ENCODE results near the gene TRIM52.

TRIM52 gene

DNA sequence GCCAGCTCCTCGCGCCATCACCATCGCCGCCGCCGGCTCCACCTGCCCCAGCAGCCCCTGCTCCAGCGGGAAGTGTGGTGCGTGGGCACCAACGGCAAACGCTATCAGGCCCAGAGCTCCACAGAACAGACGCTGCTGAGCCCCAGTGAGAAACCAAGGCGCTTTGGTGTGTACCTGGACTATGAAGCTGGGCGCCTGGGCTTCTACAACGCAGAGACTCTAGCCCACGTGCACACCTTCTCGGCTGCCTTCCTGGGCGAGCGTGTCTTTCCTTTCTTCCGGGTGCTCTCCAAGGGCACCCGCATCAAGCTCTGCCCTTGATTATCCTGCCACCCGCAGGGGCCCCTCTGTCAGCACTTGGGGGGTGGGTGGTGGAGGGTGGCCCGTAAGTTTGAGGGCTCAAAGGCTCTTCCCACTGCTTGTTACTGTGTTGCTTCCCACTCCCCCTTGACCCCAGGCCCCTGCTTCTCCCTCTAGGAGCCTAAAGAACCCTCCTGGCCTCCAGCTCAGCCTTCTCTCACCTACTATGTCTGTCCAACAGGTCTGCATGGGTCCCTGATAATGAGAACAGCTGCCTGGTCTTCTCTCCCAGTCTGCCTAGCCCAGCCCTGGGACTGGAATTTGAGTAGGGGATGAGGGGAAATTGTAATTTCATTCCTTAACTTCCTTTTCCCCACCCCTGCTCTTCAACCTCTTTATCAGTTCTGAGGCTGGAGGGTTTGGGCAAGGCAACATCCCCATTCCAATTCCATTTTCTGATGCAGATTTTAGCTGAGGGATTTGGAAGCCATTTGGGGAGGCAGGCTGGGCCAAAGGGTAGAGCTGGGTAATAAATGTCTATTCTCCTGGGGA lies 26.3 kb downstream of the TRIM52 start:
- peaks cover 29% of the 10 kb centered on the region for H3K36me3 ChIP-seq (ENCODE audit: low read length)
- peaks cover 19% of the 10 kb centered on the region; the same call in 1 of the 2 replicates for H4K20me1 ChIP-seq (ENCODE audit: low read depth, low read length)
- no peaks in the 10 kb centered on the region for H3K9me2 ChIP-seq (replicated peaks; ENCODE audit: insufficient read depth, low read length)
- no peak overlapping the region for H3K4me3 ChIP-seq (ENCODE audit: insufficient read depth, low read length, poor library complexity, severe bottlenecking)
- no peaks in the 10 kb centered on the region for H3K9me3 ChIP-seq (ENCODE audit: insufficient read depth, low read length)
- H3K4me2 ChIP-seq (ENCODE audit: low read depth, low read length, poor library complexity, severe bottlenecking): no peak overlapping the region
- no peaks in the 10 kb centered on the region for H3K27me3 ChIP-seq (ENCODE audit: low read length)
- peaks cover 68% of the 10 kb centered on the region for H3F3A ChIP-seq (ENCODE audit: insufficient read depth)
- H2AFZ ChIP-seq (ENCODE audit: low read depth, low read length, severe bottlenecking): no peak overlapping the region
- H3K9ac ChIP-seq (ENCODE audit: low read length): no peak overlapping the region
- H3K79me2 ChIP-seq (ENCODE audit: insufficient read depth, low read length): 0 out of 2 replicates have a peak, but pooled peaks cover 10% of the 10 kb centered on the region
- H3K27ac ChIP-seq (ENCODE audit: low read depth, low read length): peak overlapping the region; percentile 11; the same call in 1 of the 2 replicates
- TF ChIP-seq, protein P1, sequence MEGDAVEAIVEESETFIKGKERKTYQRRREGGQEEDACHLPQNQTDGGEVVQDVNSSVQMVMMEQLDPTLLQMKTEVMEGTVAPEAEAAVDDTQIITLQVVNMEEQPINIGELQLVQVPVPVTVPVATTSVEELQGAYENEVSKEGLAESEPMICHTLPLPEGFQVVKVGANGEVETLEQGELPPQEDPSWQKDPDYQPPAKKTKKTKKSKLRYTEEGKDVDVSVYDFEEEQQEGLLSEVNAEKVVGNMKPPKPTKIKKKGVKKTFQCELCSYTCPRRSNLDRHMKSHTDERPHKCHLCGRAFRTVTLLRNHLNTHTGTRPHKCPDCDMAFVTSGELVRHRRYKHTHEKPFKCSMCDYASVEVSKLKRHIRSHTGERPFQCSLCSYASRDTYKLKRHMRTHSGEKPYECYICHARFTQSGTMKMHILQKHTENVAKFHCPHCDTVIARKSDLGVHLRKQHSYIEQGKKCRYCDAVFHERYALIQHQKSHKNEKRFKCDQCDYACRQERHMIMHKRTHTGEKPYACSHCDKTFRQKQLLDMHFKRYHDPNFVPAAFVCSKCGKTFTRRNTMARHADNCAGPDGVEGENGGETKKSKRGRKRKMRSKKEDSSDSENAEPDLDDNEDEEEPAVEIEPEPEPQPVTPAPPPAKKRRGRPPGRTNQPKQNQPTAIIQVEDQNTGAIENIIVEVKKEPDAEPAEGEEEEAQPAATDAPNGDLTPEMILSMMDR (IDR thresholded peaks at IDR 0.05; ENCODE audit: insufficient read depth, low read length, poor library complexity, severe bottlenecking): no peak
- no peak for TF ChIP-seq EZH2phosphoT487 (conservative IDR thresholded peaks at IDR 0.05; ENCODE audit: low read length)

DNA sequence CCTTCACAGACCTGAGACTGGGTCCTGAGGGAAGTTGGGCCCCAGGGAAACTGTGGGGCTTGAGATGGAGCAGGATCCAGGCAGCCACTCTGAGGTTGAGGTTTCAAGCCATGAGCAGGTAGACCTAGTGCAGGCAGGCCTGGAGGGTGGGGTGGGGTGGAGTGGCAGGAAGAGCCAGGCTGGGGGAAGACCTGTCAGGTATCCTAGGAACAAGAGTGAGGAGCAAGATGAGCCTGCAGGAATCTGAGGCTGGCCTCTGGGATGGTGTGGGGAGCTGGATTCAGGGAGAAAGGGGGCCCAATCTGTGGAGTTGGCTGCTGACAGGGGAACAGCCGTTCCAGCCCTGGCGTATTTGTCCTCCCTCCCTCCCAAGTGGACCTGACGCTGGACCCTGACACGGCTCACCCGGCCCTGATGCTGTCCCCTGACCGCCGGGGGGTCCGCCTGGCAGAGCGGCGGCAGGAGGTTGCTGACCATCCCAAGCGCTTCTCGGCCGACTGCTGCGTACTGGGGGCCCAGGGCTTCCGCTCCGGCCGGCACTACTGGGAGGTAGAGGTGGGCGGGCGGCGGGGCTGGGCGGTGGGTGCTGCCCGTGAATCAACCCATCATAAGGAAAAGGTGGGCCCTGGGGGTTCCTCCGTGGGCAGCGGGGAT lies 27.0 kb downstream of the TRIM52 start:
- Histone ChIP-seq H3K36me3 (ENCODE audit: low read length) (peaks cover 23% of the 10 kb centered on the region), H3K9ac (ENCODE audit: low read length) (no peak overlapping the region), H3F3A (ENCODE audit: insufficient read depth) (peaks cover 60% of the 10 kb centered on the region)

DNA sequence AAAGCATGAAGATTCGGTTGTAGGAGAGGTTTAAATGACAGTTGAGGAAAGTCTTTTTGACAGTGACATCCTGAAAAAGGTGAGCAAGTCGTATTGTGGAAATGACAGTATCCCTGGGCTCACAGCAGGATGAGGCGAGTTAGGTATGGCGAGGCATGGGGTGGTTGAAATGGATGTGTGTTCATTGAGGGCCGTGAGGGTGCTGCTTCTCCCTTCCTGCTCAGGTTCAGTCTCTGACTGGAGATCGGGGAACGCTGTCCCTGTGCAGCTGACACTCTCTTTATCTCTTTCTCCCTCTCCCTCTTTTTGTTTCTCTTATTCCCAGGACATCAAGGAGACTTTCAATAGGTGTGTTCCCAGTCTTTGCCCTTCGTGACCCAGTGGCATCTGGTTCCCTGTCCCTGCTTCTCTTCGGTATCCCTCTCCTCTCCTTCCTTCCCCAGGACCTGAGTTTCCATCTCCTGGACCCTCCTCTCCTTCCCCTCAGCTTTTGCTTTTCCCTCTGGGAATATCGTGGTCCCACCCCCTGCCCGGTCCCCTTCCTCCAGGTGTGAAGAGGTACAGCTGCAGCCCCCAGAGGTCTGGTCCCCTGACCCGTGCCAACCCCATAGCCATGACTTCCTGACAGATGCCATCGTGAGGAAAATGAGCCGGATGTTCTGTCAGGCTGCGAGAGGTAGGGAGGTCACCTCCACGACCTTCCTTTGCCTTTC lies 27.7 kb downstream of the TRIM52 start:
- Histone ChIP-seq H3K9me2 (replicated peaks; ENCODE audit: insufficient read depth, low read length) (no peaks in the 10 kb centered on the region), H4K20me1 (ENCODE audit: low read depth, low read length) (peaks cover 7% of the 10 kb centered on the region; the same call in 1 of the 2 replicates), H3K9ac (ENCODE audit: low read length) (no peak overlapping the region), H3K27me3 (ENCODE audit: low read length) (no peaks in the 10 kb centered on the region), H3K9me3 (ENCODE audit: insufficient read depth, low read length) (no peaks in the 10 kb centered on the region), H3F3A (ENCODE audit: insufficient read depth) (peaks cover 54% of the 10 kb centered on the region), H3K79me2 (ENCODE audit: insufficient read depth, low read length) (0 out of 2 replicates have a peak, but pooled peaks cover 6% of the 10 kb centered on the region), H3K4me2 (ENCODE audit: low read depth, low read length, poor library complexity, severe bottlenecking) (no peak overlapping the region), H3K36me3 (ENCODE audit: low read length) (peaks cover 17% of the 10 kb centered on the region), H3K4me3 (ENCODE audit: insufficient read depth, low read length, poor library complexity, severe bottlenecking) (no peak overlapping the region), H3K27ac (ENCODE audit: low read depth, low read length) (no peak overlapping the region), H2AFZ (ENCODE audit: low read depth, low read length, severe bottlenecking) (no peak overlapping the region)
- TF ChIP-seq, protein P1 (IDR thresholded peaks at IDR 0.05; ENCODE audit: insufficient read depth, low read length, poor library complexity, severe bottlenecking): no peak
- no peak for TF ChIP-seq EZH2phosphoT487 (conservative IDR thresholded peaks at IDR 0.05; ENCODE audit: low read length)

More for the DNA sequence above, 27.0 kb downstream of the TRIM52 start:
- Histone ChIP-seq H3K9me3 (ENCODE audit: insufficient read depth, low read length) (no peaks in the 10 kb centered on the region), H3K9me2 (replicated peaks; ENCODE audit: insufficient read depth, low read length) (no peaks in the 10 kb centered on the region), H3K27me3 (ENCODE audit: low read length) (no peaks in the 10 kb centered on the region), H3K4me3 (ENCODE audit: insufficient read depth, low read length, poor library complexity, severe bottlenecking) (no peak overlapping the region), H4K20me1 (ENCODE audit: low read depth, low read length) (peaks cover 11% of the 10 kb centered on the region; the same call in 1 of the 2 replicates), H3K79me2 (ENCODE audit: insufficient read depth, low read length) (0 out of 2 replicates have a peak, but pooled peaks cover 9% of the 10 kb centered on the region), H2AFZ (ENCODE audit: low read depth, low read length, severe bottlenecking) (no peak overlapping the region), H3K27ac (ENCODE audit: low read depth, low read length) (no peak overlapping the region), H3K4me2 (ENCODE audit: low read depth, low read length, poor library complexity, severe bottlenecking) (no peak overlapping the region)
- no peak for TF ChIP-seq EZH2phosphoT487 (conservative IDR thresholded peaks at IDR 0.05; ENCODE audit: low read length)
